ENCODE data around the gene RNF128. TPM values are rescaled to one million over a fixed set of nuclear protein-coding genes. Genes with fewer than 3 reads are reported as not detected.
A peak's percentile ranks its signal among the peaks of the same experiment; 100 is the strongest.

Gene RNF128
- total and polyA plus RNA-seq, 2 of the 13 experiments (the other 11 are each of a cell fraction or from before 2014, with no cell fraction given), result 18.5 to 43.5 TPM

GRCh38 chrX:106780664-106781377 is 54.3 kb downstream of the RNF128 start (continued):
- TF ChIP-seq HNF1A (IDR thresholded peaks at IDR 0.05; ENCODE audit: low read depth) (peak; percentile 63), HNF1A (CRISPR knock-in tag; IDR thresholded peaks at IDR 0.05; ENCODE audit: borderline replicate concordance) (no peak; the same call in 1 of the 2 replicates), FOSL2 (CRISPR knock-in tag; IDR thresholded peaks at IDR 0.05) (no peak), CSRNP2 (CRISPR knock-in tag; conservative IDR thresholded peaks at IDR 0.05; ENCODE audit: low read depth) (no peak), CEBPB (IDR thresholded peaks at IDR 0.05; ENCODE audit: borderline replicate concordance, low read depth, low read length) (peak; percentile 65; the same call in 1 of the 2 replicates), ZNF337 (CRISPR knock-in tag; IDR thresholded peaks at IDR 0.05; ENCODE audit: borderline replicate concordance, low read depth) (no peak), GATA4 (IDR thresholded peaks at IDR 0.05; ENCODE audit: borderline replicate concordance, low read depth) (no peak), ZNF430 (CRISPR knock-in tag; IDR thresholded peaks at IDR 0.05) (no peak), ZNF136 (CRISPR knock-in tag; IDR thresholded peaks at IDR 0.05; ENCODE audit: low read depth) (no peak), ZNF414 (CRISPR knock-in tag; IDR thresholded peaks at IDR 0.05) (no peak), ARID3A (IDR thresholded peaks at IDR 0.05; ENCODE audit: low read depth, low read length) (peak; percentile 74; the same call in 1 of the 2 replicates), SAP130 (CRISPR knock-in tag; IDR thresholded peaks at IDR 0.05; ENCODE audit: low read depth) (peak; percentile 47), RNF219 (CRISPR knock-in tag; IDR thresholded peaks at IDR 0.05) (no peak), HNF4G (IDR thresholded peaks at IDR 0.05; ENCODE audit: borderline replicate concordance, low read depth, low read length) (peak; percentile 28; the same call in 1 of the 2 replicates), HNF4G (CRISPR knock-in tag; IDR thresholded peaks at IDR 0.05; ENCODE audit: borderline replicate concordance, low read depth) (no peak), ZNF639 (CRISPR knock-in tag; conservative IDR thresholded peaks at IDR 0.05) (no peak), PAWR (CRISPR knock-in tag; IDR thresholded peaks at IDR 0.05; ENCODE audit: borderline replicate concordance) (no peak)

Measured in HepG2 (cell line).